H1 (cell line): ENCODE measurements around the gene CA7. TPM values are rescaled to one million over a fixed set of nuclear protein-coding genes. Genes with fewer than 3 reads are reported as not detected.

Experiments used
- CTCF ChIA-PET: fragments of 300-600 bp; sonication (Branson Sonifier 250); formaldehyde crosslinking; loops from one replicate; lab custom pipeline; 2021; ENCODE audit not compliant: partially characterized antibody; lab: Charles Lee
- POLR2A ChIA-PET: fragments of 300-600 bp; sonication (Branson Sonifier 250); formaldehyde crosslinking; loops from one replicate; lab custom pipeline; 2021; ENCODE audit warnings: inconsistent platforms; ENCODE audit not compliant: partially characterized antibody; lab: Charles Lee
- DNase-seq, 2 experiments: peaks; one replicate each; pipeline versions ENCODE4 v3.0.0 to v3.0.0-alpha.2; 2010 to 2022; ENCODE audit warnings: low spot score in 2 of 2, low read depth in 1 of 2, mixed read lengths in 1 of 2
- FAIRE-seq: peaks from 2 replicates; lab custom pipeline; 2011; peaks lifted over from hg19 to GRCh38; lab: Jason Lieb, UNC
- H2AFZ ChIP-seq: 2 replicates; pipeline ENCODE4 v1.8.1; 2012; ENCODE audit warnings: low read length, inconsistent platforms
- H2AK5ac ChIP-seq: 2 replicates; pipeline ENCODE4 v1.6.1; 2013; ENCODE audit warnings: low read depth, low read length
- H2BK120ac ChIP-seq: replicated peaks from 2 replicates; pipeline ENCODE3; 2013; ENCODE audit warnings: low read depth, low read length, inconsistent platforms
- H2BK12ac ChIP-seq: 2 replicates; pipeline ENCODE4 v1.6.1; 2013; ENCODE audit warnings: low read depth, low read length
- H2BK15ac ChIP-seq: 2 replicates; pipeline ENCODE4 v1.6.1; 2013; ENCODE audit warnings: low read length
- H2BK20ac ChIP-seq: 2 replicates; pipeline ENCODE4 v1.6.1; 2013; ENCODE audit warnings: low read length
- H2BK5ac ChIP-seq: 2 replicates; pipeline ENCODE4 v1.6.1; 2013; ENCODE audit warnings: low read depth, low read length
- H3K14ac ChIP-seq: 2 replicates; pipeline ENCODE4 v1.6.1; 2013; ENCODE audit warnings: inconsistent platforms; ENCODE audit not compliant: insufficient read length
- H3K18ac ChIP-seq: 2 replicates; pipeline ENCODE4 v1.6.1; 2013; ENCODE audit warnings: low read length; ENCODE audit errors: extremely low read depth
- H3K23ac ChIP-seq: 2 replicates; pipeline ENCODE4 v1.6.1; 2013; ENCODE audit warnings: inconsistent platforms; ENCODE audit not compliant: insufficient read length
- H3K23me2 ChIP-seq: 2 replicates; pipeline ENCODE4 v1.6.1; 2013; ENCODE audit warnings: low read depth, low read length
- H3K27ac ChIP-seq: 2 replicates; pipeline ENCODE4 v1.6.1; 2011; ENCODE audit warnings: low read depth, low read length, inconsistent platforms
- H3K27me3 ChIP-seq, 4 experiments: replicated peaks in 1 of 4; 1 replicate in 1 of 4; 2 replicates in 3 of 4; pipeline versions ENCODE4 v1.6.1 to v1.8.1; 2011 to 2013; ENCODE audit warnings: low read length in 3 of 4, mild to moderate bottlenecking in 3 of 4, inconsistent platforms in 2 of 4, mixed read lengths in 2 of 4, moderate library complexity in 1 of 4; ENCODE audit not compliant: control insufficient read depth in 3 of 4, insufficient read depth in 3 of 4; ENCODE audit errors: extremely low read depth in 1 of 4
- H3K36me3 ChIP-seq, 4 experiments: 2 replicates each; pipeline versions ENCODE4 v1.6.1 to v1.8.1; 2011 to 2013; ENCODE audit warnings: mild to moderate bottlenecking in 4 of 4, low read length in 3 of 4, moderate library complexity in 2 of 4, control low read depth in 1 of 4, inconsistent platforms in 1 of 4; ENCODE audit not compliant: insufficient read depth in 4 of 4, control insufficient read depth in 2 of 4
- H3K4ac ChIP-seq: replicated peaks from 2 replicates; pipeline ENCODE3; 2013; ENCODE audit warnings: low read length, low read depth, mixed read lengths, inconsistent platforms; ENCODE audit not compliant: insufficient read length
- H3K4me1 ChIP-seq, 4 experiments: replicated peaks in 1 of 4; 1 replicate in 1 of 4; 2 replicates in 3 of 4; pipeline versions ENCODE4 v1.6.1 to v1.8.1; 2011 to 2013; ENCODE audit warnings: low read length in 3 of 4, inconsistent platforms in 2 of 4, mixed read lengths in 1 of 4; ENCODE audit not compliant: insufficient read depth in 4 of 4, control insufficient read depth in 3 of 4
- H3K4me2 ChIP-seq, 2 experiments: 2 replicates each; pipeline versions ENCODE4 v1.6.1 to v1.8.1; 2011 to 2013; ENCODE audit warnings: low read depth in 2 of 2, low read length in 2 of 2, control low read depth in 1 of 2, inconsistent platforms in 1 of 2, mild to moderate bottlenecking in 1 of 2; ENCODE audit not compliant: insufficient read depth in 1 of 2
- H3K4me3 ChIP-seq, 4 experiments: fragments of 200-600, 300-600 bp in 1 of 4; sonication (generic), shearing (Covaris generic), sonication (Bioruptor Twin) in 1 of 4; 2 replicates each; pipeline versions ENCODE4 v1.5.1 to v1.8.1; 2011 to 2016; ENCODE audit warnings: low read length in 4 of 4, low read depth in 3 of 4, control low read depth in 2 of 4, inconsistent platforms in 2 of 4, mild to moderate bottlenecking in 2 of 4, mixed read lengths in 1 of 4, moderate library complexity in 1 of 4; ENCODE audit not compliant: insufficient read depth in 2 of 4; ENCODE audit errors: extremely low read depth in 1 of 4
- H3K56ac ChIP-seq: replicated peaks from 2 replicates; pipeline ENCODE3; 2013; ENCODE audit warnings: low read depth, mild to moderate bottlenecking, mixed read lengths, low read length, inconsistent platforms; ENCODE audit not compliant: insufficient read length
- H3K79me1 ChIP-seq: 2 replicates; pipeline ENCODE4 v1.6.1; 2013; ENCODE audit warnings: low read depth, low read length, control low read depth
- H3K79me2 ChIP-seq, 2 experiments: 2 replicates each; pipeline versions ENCODE4 v1.6.1 to v1.8.1; 2012 to 2013; ENCODE audit warnings: low read length in 2 of 2, mild to moderate bottlenecking in 2 of 2, inconsistent platforms in 1 of 2; ENCODE audit not compliant: insufficient read depth in 2 of 2, control insufficient read depth in 1 of 2
- H3K9ac ChIP-seq, 4 experiments: replicated peaks in 1 of 4; 1 replicate in 1 of 4; 2 replicates in 3 of 4; pipeline versions ENCODE4 v1.6.1 to v1.8.1; 2011 to 2013; ENCODE audit warnings: low read depth in 3 of 4, low read length in 3 of 4, control low read depth in 2 of 4, mild to moderate bottlenecking in 2 of 4, moderate library complexity in 2 of 4, inconsistent platforms in 1 of 4; ENCODE audit errors: extremely low read depth in 1 of 4
- H3K9me3 ChIP-seq, 2 experiments: 2 replicates each; pipeline versions ENCODE4 v1.6.1 to v1.8.1; 2012 to 2013; ENCODE audit warnings: mild to moderate bottlenecking in 2 of 2, moderate library complexity in 2 of 2, control low read depth in 1 of 2, inconsistent platforms in 1 of 2, low read depth in 1 of 2, low read length in 1 of 2, mixed read lengths in 1 of 2; ENCODE audit not compliant: insufficient read depth in 2 of 2
- H4K20me1 ChIP-seq, 2 experiments: replicated peaks in 1 of 2; 2 replicates each; pipeline versions ENCODE3 to v1.8.1; 2011 to 2013; ENCODE audit warnings: inconsistent platforms in 2 of 2, low read length in 2 of 2, mild to moderate bottlenecking in 1 of 2; ENCODE audit not compliant: insufficient read depth in 2 of 2, control insufficient read depth in 1 of 2
- H4K5ac ChIP-seq: 2 replicates; pipeline ENCODE4 v1.6.1; 2013; ENCODE audit warnings: low read length, low read depth, mixed read lengths, inconsistent platforms; ENCODE audit not compliant: insufficient read length
- H4K8ac ChIP-seq: 2 replicates; pipeline ENCODE4 v1.8.0; 2013; ENCODE audit warnings: mild to moderate bottlenecking, moderate library complexity, low read length, inconsistent platforms; ENCODE audit not compliant: insufficient read depth; ENCODE audit errors: extremely low read depth
- H4K91ac ChIP-seq: replicated peaks from 2 replicates; pipeline ENCODE3; 2013; ENCODE audit warnings: low read length, mixed read lengths, inconsistent platforms; ENCODE audit not compliant: insufficient read length
- ATF2 ChIP-seq: IDR thresholded peaks from 2 replicates; pipeline ENCODE4 v1.6.1; 2012; ENCODE audit warnings: low read length, inconsistent platforms
- CBX5 ChIP-seq: fragments of 300-800, 300-1000 bp; sonication (generic); IDR thresholded peaks from 2 replicates; pipeline ENCODE4 v1.7.1; 2016; ENCODE audit warnings: antibody characterized with exemption, low read length, low read depth
- CBX8 ChIP-seq: fragments of 300-800, 300-1000 bp; sonication (generic); IDR thresholded peaks from 2 replicates; pipeline ENCODE4 v1.7.1; 2016; ENCODE audit warnings: low read depth, low read length, borderline replicate concordance
- CEBPB ChIP-seq: IDR thresholded peaks from 2 replicates; pipeline ENCODE4 v1.6.1; 2012; ENCODE audit warnings: low read depth, low read length
- FOSL1 ChIP-seq: IDR thresholded peaks from 2 replicates; pipeline ENCODE4 v1.6.1; 2011; ENCODE audit warnings: mild to moderate bottlenecking, low read depth, low read length, moderate library complexity; ENCODE audit not compliant: insufficient read depth
- NANOG ChIP-seq: IDR thresholded peaks from 2 replicates; pipeline ENCODE4 v1.6.1; 2011; ENCODE audit warnings: low read length, low read depth, mild to moderate bottlenecking, inconsistent platforms; ENCODE audit not compliant: insufficient read depth, poor library complexity, severe bottlenecking
- SP2 ChIP-seq: IDR thresholded peaks from 2 replicates; pipeline ENCODE4 v1.6.1; 2012; ENCODE audit warnings: mild to moderate bottlenecking, low read length, inconsistent platforms
- SP4 ChIP-seq: IDR thresholded peaks from 2 replicates; pipeline ENCODE4 v1.6.1; 2012; ENCODE audit warnings: low read length, inconsistent platforms
- TBP ChIP-seq: IDR thresholded peaks from 2 replicates; pipeline ENCODE4 v1.6.1; 2011; ENCODE audit warnings: low read depth, low read length, improper control_type of control experiment
- WGBS, 2 experiments: shearing (Covaris generic) in 1 of 2; methylation state at CpG; one replicate each; pipeline versions ENCODE4 v1.1.6 to v1.1.7; 2013 to 2015; ENCODE audit warnings: low lambda C conversion rate in 2 of 2, mixed read lengths in 2 of 2, inconsistent platforms in 1 of 2, low coverage in 1 of 2, missing lambda C conversion rate in 1 of 2; ENCODE audit not compliant: insufficient replicate concordance in 2 of 2, insufficient coverage in 1 of 2, insufficient read length in 1 of 2; ENCODE audit errors: extremely low coverage in 1 of 2, missing lambda C conversion rate in 1 of 2; 5-methylcytosine and 5-hydroxymethylcytosine counted together
- polyA plus RNA-seq, 7 experiments: library from polyadenylated mRNA; depleted of rRNA in 3 of 7; stranded (reverse) in 5 of 7; unstranded in 2 of 7; fragments of >200 nt in 5 of 7; fragments of 200-250 nt in 2 of 7; gene quantifications; 1 replicate in 5 of 7; 2 replicates in 1 of 7; 4 replicates in 1 of 7; pipeline versions ENCODE4 v1.2.1 to v1.2.3, GENCODE V29; 2011 to 2013; ENCODE audit warnings: missing spikeins in 2 of 7, mixed read lengths in 2 of 7
- total RNA-seq: library from RNA; stranded (reverse); fragmentation: NEBNext Ultra II Directional; extraction: Animal tissue kit (Norgen Biotek cat#: 25700); gene quantifications from 2 replicates; pipeline ENCODE4 v1.2.1, GENCODE V29; 2021

Gene CA7
- total and polyA plus RNA-seq, 2 of the 8 experiments (the other 6 are each of a cell fraction or from before 2014, with no cell fraction given) = 1.7 to 2.7 TPM

GRCh38 chr16:66880288-66881013, 36.2 kb downstream of the CA7 start, which contains the start of gene PDP2:
PDP2 (plus strand) TSS chr16:66880515; CDS start chr16:66884285, 3,770 bp downstream.
- H3K23me2 ChIP-seq = peaks cover 8% of the 10 kb centered on the region; the same call in 1 of the 2 replicates
- peak within 1 kb of the TSS; percentile 80; the same call in 1 of the 2 replicates for H2BK20ac ChIP-seq
- H3K79me2 ChIP-seq = peaks cover 0 to 30% of the 10 kb centered on the region in 2 experiments; a peak in 3 of 4 replicates
- CTCF ChIA-PET = interaction anchor here (0.6 to 42.0 kb wide), 10 partner anchors 8 to 112 kb away, joined by 3 to 1009 read pairs (median 6); partner anchors contain the start of genes CDH16 and RRAD
- peak within 1 kb of the TSS; percentile 68 to 89 for H3K4me2 ChIP-seq
- peak within 1 kb of the TSS; percentile 64; the same call in 1 of the 2 replicates for H3K27ac ChIP-seq
- H2BK15ac ChIP-seq = peak within 1 kb of the TSS; percentile 88; the same call in 1 of the 2 replicates
- peak within 1 kb of the TSS; percentile 96 for H3K4ac ChIP-seq
- H3K9ac ChIP-seq = peak within 1 kb of the TSS; percentile 55 to 71 (median 66); a peak in 6 of 7 replicates
- peak within 1 kb of the TSS; percentile 78 for H2BK120ac ChIP-seq
- H3K4me1 ChIP-seq = peaks cover 0 to 10% (median 3%) of the 10 kb centered on the region in 4 experiments; a peak in 3 of 7 replicates
- peak within 1 kb of the TSS; percentile 71 to 84 (median 80) for H3K4me3 ChIP-seq
- H3K18ac ChIP-seq = peak within 1 kb of the TSS; percentile 94
- no peak for FAIRE-seq
- POLR2A ChIA-PET = interaction anchor here (0.7 to 3.0 kb wide), 15 partner anchors 10 to 252 kb away, joined by 3 to 12 read pairs (median 5); partner anchors contain the start of genes CDH16, CIAO2B, DYNC1LI2 and NAE1
- H4K8ac ChIP-seq = peak within 1 kb of the TSS; percentile 93
- H3K79me1 ChIP-seq = peaks cover 12% of the 10 kb centered on the region
- H2BK5ac ChIP-seq = peak within 1 kb of the TSS; percentile 90; the same call in 1 of the 2 replicates
- H4K5ac ChIP-seq = peak within 1 kb of the TSS; percentile 83
- H2AFZ ChIP-seq = no peak within 1 kb of the TSS; the same call in 1 of the 2 replicates
- no peak within 1 kb of the TSS for H3K23ac ChIP-seq
- H2AK5ac ChIP-seq = no peak within 1 kb of the TSS; the same call in 1 of the 2 replicates
- H2BK12ac ChIP-seq = peak within 1 kb of the TSS; percentile 71
- WGBS, 2 experiments = 2% methylated on average over 58 of the region's 58 CpGs; no CpG with 5 or more reads in 1 of the 2 experiments
- peak within 1 kb of the TSS; percentile 95 for H4K91ac ChIP-seq
- H3K27me3 ChIP-seq = peaks cover 0 to 3% (median 0%) of the 10 kb centered on the region in 4 experiments; a peak in 1 of 7 replicates
- peak; percentile 92 to 97 for DNase-seq
- peaks cover 9 to 15% (median 12%) of the 10 kb centered on the region in 4 experiments for H3K36me3 ChIP-seq
- H3K56ac ChIP-seq = peak within 1 kb of the TSS; percentile 97
- peaks cover 3 to 9% of the 10 kb centered on the region in 2 experiments for H4K20me1 ChIP-seq
- H3K9me3 ChIP-seq = no peaks in the 10 kb centered on the region
- no peak within 1 kb of the TSS for H3K14ac ChIP-seq
- peak; percentile 37; the same call in 1 of the 2 replicates for TF ChIP-seq CEBPB
- TF ChIP-seq ATF2 = no peak
- no peak for TF ChIP-seq CBX5
- TF ChIP-seq TBP = peak; percentile 55; the same call in 1 of the 2 replicates
- TF ChIP-seq SP4 = no peak; the same call in 1 of the 2 replicates
- TF ChIP-seq CBX8 = no peak
- no peak for TF ChIP-seq FOSL1
- no peak for TF ChIP-seq NANOG
- peak; percentile 85 for TF ChIP-seq SP2
